Gastrocnemius medialis (tissue), 4 donors: ENCODE data around the gene STN1. TPM values are rescaled to one million over a fixed set of nuclear protein-coding genes. Genes with fewer than 3 reads are reported as not detected.
A peak's percentile ranks its signal among the peaks of the same experiment; 100 is the strongest.
"Not testable (repeated sequence)": the region's sequence is repeated elsewhere in the genome, so short reads cannot be mapped to it uniquely, and the experiment has no call there.

Experiments
- ATAC-seq, 2 donors: fragments of 150-250 bp; one replicate each; pipeline ENCODE4 v1.9.1; 2016
- DNase-seq, 2 donors: peaks; one replicate each; pipeline ENCODE4 v3.0.0-alpha.2; 2019
- H3K27ac ChIP-seq, 4 donors: fragments of 200-600 bp; sonication (generic); 1 replicate in 1 of 4; 2 replicates in 3 of 4; pipeline ENCODE4 v1.5.1; 2016 to 2018; ENCODE audit warnings: mild to moderate bottlenecking in 2 of 4, moderate library complexity in 1 of 4
- H3K27me3 ChIP-seq, 3 donors: fragments of 200-600 bp; sonication (generic) in 2 of 3; 1 replicate in 1 of 3; 2 replicates in 2 of 3; pipeline versions ENCODE4 v1.5.1 to v1.6.0; 2016 to 2019; ENCODE audit warnings: mild to moderate bottlenecking in 1 of 3, moderate library complexity in 1 of 3
- H3K36me3 ChIP-seq, 2 donors: fragments of 200-600 bp; sonication (generic) in 1 of 2; one replicate each; pipeline ENCODE4 v1.5.1; 2017 to 2018
- H3K4me1 ChIP-seq, 2 donors: fragments of 200-600 bp; sonication (generic) in 1 of 2; one replicate each; pipeline ENCODE4 v1.5.1; 2016 to 2017; ENCODE audit warnings: mild to moderate bottlenecking in 2 of 2
- H3K4me3 ChIP-seq, 4 donors: fragments of 200-600 bp; sonication (generic) in 3 of 4; 1 replicate in 1 of 4; 2 replicates in 3 of 4; pipeline ENCODE4 v1.5.1; 2016 to 2019; ENCODE audit warnings: mild to moderate bottlenecking in 2 of 4
- H3K9me3 ChIP-seq, 3 donors: fragments of 200-600 bp; sonication (generic) in 2 of 3; 1 replicate in 1 of 3; 2 replicates in 2 of 3; pipeline ENCODE4 v1.5.1; 2016 to 2019
- POLR2A ChIP-seq, 2 donors: fragments of 450-650 bp; IDR thresholded peaks; one replicate each; pipeline ENCODE4 v1.6.1; 2017; ENCODE audit warnings: antibody characterized with exemption in 2 of 2, mild to moderate bottlenecking in 2 of 2, moderate library complexity in 2 of 2
- in situ Hi-C, 4 donors: fragments of 200-750 bp; cut with MboI; loops; one replicate each; pipeline versions ENCODE4 v1.15.0 to v1.8.0; 2017; ENCODE audit warnings: low sequenced_read_pairs in 4 of 4
- intact Hi-C: fragments of 100-400 bp; cut with DNase I; formaldehyde crosslinking; loops from one replicate; pipeline ENCODE4 v1.15.1; 2023; ENCODE audit warnings: low total_unique reads
- total RNA-seq, 4 donors: library from RNA; depleted of rRNA; stranded (reverse); fragments of >200 nt; gene quantifications; one replicate each; pipeline versions ENCODE4 v1.1.0 to v1.2.3, GENCODE V29; 2016
- TF ChIP-seq, protein P1 (sequence below), 5 experiments: fragments of 450-650 bp in 3 of 5; fragments of 200-600 bp in 2 of 5; sonication (generic) in 2 of 5; IDR thresholded peaks in 4 of 5; conservative IDR thresholded peaks in 1 of 5; 1 replicate in 4 of 5; 2 replicates in 1 of 5; pipeline ENCODE4 v1.5.1; 2016 to 2019; ENCODE audit warnings: antibody characterized with exemption in 5 of 5, mild to moderate bottlenecking in 3 of 5, moderate library complexity in 3 of 5

The STN1 gene
- total RNA-seq, 4 donors from 2014 or later = 15.1 to 24.7 (median 20.5) TPM

- TF ChIP-seq, protein P1, sequence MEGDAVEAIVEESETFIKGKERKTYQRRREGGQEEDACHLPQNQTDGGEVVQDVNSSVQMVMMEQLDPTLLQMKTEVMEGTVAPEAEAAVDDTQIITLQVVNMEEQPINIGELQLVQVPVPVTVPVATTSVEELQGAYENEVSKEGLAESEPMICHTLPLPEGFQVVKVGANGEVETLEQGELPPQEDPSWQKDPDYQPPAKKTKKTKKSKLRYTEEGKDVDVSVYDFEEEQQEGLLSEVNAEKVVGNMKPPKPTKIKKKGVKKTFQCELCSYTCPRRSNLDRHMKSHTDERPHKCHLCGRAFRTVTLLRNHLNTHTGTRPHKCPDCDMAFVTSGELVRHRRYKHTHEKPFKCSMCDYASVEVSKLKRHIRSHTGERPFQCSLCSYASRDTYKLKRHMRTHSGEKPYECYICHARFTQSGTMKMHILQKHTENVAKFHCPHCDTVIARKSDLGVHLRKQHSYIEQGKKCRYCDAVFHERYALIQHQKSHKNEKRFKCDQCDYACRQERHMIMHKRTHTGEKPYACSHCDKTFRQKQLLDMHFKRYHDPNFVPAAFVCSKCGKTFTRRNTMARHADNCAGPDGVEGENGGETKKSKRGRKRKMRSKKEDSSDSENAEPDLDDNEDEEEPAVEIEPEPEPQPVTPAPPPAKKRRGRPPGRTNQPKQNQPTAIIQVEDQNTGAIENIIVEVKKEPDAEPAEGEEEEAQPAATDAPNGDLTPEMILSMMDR (IDR thresholded peaks at IDR 0.05 in 4 of 5, conservative IDR thresholded peaks at IDR 0.05 in 1 of 5) = no peak
- no peak for TF ChIP-seq POLR2A (IDR thresholded peaks at IDR 0.05)
- peak overlapping the region; percentile 41 to 73 (median 67) for H3K27ac ChIP-seq
- intact Hi-C loops (loop anchor here (5.0 kb wide), 1 partner anchor 92 kb away; no protein-coding TSS in a partner anchor), in situ Hi-C loops (loop anchor here in 1 of 4 donors (10.0 kb wide), 1 partner anchor 85 kb away; no protein-coding TSS in a partner anchor)
- ATAC-seq (no peak), DNase-seq (no peak)
- no peaks in the 10 kb centered on the region for H3K9me3 ChIP-seq
- no peaks in the 10 kb centered on the region for H3K36me3 ChIP-seq
- H3K27me3 ChIP-seq = no peaks in the 10 kb centered on the region
- H3K4me1 ChIP-seq = peaks cover 74 to 78% of the 10 kb centered on the region in 2 donors
- peak overlapping the region in 1 of 4 donors; percentile 25 for H3K4me3 ChIP-seq
Observed at GRCh38 chr10:103849212-103849877, 68.6 kb downstream of the STN1 start.

GRCh38 chr10:103847909-103848468, 70.0 kb downstream of the STN1 start:
- TF ChIP-seq, protein P1 (IDR thresholded peaks at IDR 0.05 in 4 of 5, conservative IDR thresholded peaks at IDR 0.05 in 1 of 5) = peak in 1 of 5 experiments; percentile 17
- no peak for TF ChIP-seq POLR2A (IDR thresholded peaks at IDR 0.05)
- ATAC-seq = no peak
- DNase-seq = no peak
- Histone ChIP-seq H3K4me1 (peaks cover 74 to 78% of the 10 kb centered on the region in 2 donors), H3K27me3 (no peaks in the 10 kb centered on the region), H3K36me3 (no peaks in the 10 kb centered on the region), H3K9me3 (no peaks in the 10 kb centered on the region), H3K4me3 (no peak overlapping the region), H3K27ac (no peak overlapping the region)
- in situ Hi-C loops (loop anchor here in 1 of 4 donors (10.0 kb wide), 1 partner anchor 83 kb away; no protein-coding TSS in a partner anchor), intact Hi-C loops (loop anchor here (5.0 kb wide), 1 partner anchor 91 kb away; no protein-coding TSS in a partner anchor)

GRCh38 chr10:103847346-103847745, 70.6 kb downstream of the STN1 start:
- Histone ChIP-seq H3K4me1 (peaks cover 73 to 76% of the 10 kb centered on the region in 2 donors), H3K9me3 (no peaks in the 10 kb centered on the region), H3K4me3 (no peak overlapping the region), H3K36me3 (no peaks in the 10 kb centered on the region), H3K27ac (peak overlapping the region in 1 of 4 donors; percentile 35), H3K27me3 (no peaks in the 10 kb centered on the region)
- intact Hi-C loops (loop anchor here (5.0 kb wide), 1 partner anchor 90 kb away; no protein-coding TSS in a partner anchor), in situ Hi-C loops (loop anchor here in 1 of 4 donors (10.0 kb wide), 1 partner anchor 83 kb away; no protein-coding TSS in a partner anchor)
- TF ChIP-seq, protein P1 (IDR thresholded peaks at IDR 0.05 in 4 of 5, conservative IDR thresholded peaks at IDR 0.05 in 1 of 5) = no peak
- TF ChIP-seq POLR2A (IDR thresholded peaks at IDR 0.05) = no peak
- no peak for ATAC-seq
- DNase-seq = no peak

DNA sequence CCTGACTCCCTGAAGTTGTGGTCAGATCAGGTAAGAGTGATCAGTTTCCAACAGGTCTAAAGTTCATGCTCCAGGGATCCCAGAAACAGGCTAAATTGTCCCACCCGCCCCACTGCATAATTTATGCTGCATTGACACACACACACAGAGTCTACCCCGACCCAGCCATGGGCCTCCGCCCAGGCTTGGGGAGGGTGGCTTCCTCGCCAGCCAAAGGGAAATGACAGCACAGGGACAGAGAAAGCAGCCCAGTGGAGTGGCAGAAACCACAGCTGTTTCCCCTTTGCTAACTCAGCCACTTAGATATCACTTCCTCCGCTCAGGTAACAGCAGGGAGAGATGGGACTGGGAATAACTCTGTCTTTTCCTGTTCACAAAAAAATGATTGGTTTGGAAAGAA, 72.0 kb downstream of the STN1 start:
- intact Hi-C loops (loop anchor here (5.0 kb wide), 1 partner anchor 89 kb away; no protein-coding TSS in a partner anchor), in situ Hi-C loops (loop anchor here in 1 of 4 donors (10.0 kb wide), 1 partner anchor 81 kb away; no protein-coding TSS in a partner anchor)
- Histone ChIP-seq H3K27ac (peak overlapping the region; percentile 74 to 86 (median 82)), H3K4me3 (no peak overlapping the region), H3K36me3 (no peaks in the 10 kb centered on the region), H3K4me1 (peaks cover 70 to 72% of the 10 kb centered on the region in 2 donors), H3K9me3 (no peaks in the 10 kb centered on the region), H3K27me3 (no peaks in the 10 kb centered on the region)
- TF ChIP-seq POLR2A (IDR thresholded peaks at IDR 0.05) = no peak
- TF ChIP-seq, protein P1 (IDR thresholded peaks at IDR 0.05 in 4 of 5, conservative IDR thresholded peaks at IDR 0.05 in 1 of 5) = no peak
- ATAC-seq (peak; percentile 18 to 19), DNase-seq (peak in 1 of 2 donors; percentile 46)

DNA sequence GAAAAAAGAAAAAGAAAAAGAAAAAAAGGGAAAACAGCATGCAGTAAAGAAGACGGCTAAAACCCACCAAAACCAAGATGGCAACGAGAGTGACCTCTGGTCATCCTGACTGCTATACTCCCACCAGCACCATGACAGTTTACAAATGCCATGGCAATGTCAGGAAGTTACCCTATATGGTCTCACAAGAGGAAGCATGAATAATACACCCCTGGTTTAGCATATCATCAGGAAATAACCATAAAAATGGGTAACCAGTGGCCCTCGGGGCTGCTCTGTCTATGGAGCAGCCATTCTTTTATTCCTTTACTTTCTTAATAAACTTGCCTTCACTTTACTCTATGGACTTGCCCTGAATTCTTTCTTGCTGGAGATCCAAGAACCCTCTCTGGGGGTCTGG, 72.6 kb downstream of the STN1 start:
- in situ Hi-C loops = loop anchor here in 1 of 4 donors (10.0 kb wide), 1 partner anchor 81 kb away; no protein-coding TSS in a partner anchor
- peak overlapping the region; percentile 74 to 86 (median 82) for H3K27ac ChIP-seq

More for the DNA sequence above, 72.6 kb downstream of the STN1 start:
- H3K4me3 ChIP-seq, H3K27me3 ChIP-seq, H3K9me3 ChIP-seq, ATAC-seq, DNase-seq, H3K36me3 ChIP-seq: not testable (repeated sequence)
- H3K4me1 ChIP-seq = peaks cover 70 to 72% of the 10 kb centered on the region in 2 donors
- intact Hi-C loops = loop anchor here (5.0 kb wide), 1 partner anchor 88 kb away; no protein-coding TSS in a partner anchor
